DND-41 (cell line): ENCODE results near the gene EXOC6.

Source experiments
- ATAC-seq: fragments of 200-7000 bp; cut with Tn5 transposase; 3 replicates; pipeline ENCODE4 v1.9.1; 2021; ENCODE audit warnings: low read depth; ENCODE audit not compliant: insufficient read depth
- DNase-seq: peaks from one replicate; pipeline ENCODE4 v3.0.0-alpha.2; 2020
- H2AFZ ChIP-seq: 2 replicates; pipeline ENCODE4 v1.6.0; 2012; ENCODE audit warnings: low read depth, low read length
- H3K27ac ChIP-seq: 2 replicates; pipeline ENCODE4 v1.5.1; 2012; ENCODE audit warnings: low read length, inconsistent platforms
- H3K27me3 ChIP-seq: fragments of 200-600 bp; sonication (generic); 2 replicates; pipeline ENCODE4 v1.6.0; 2012; ENCODE audit warnings: low read length, mild to moderate bottlenecking, inconsistent platforms; ENCODE audit not compliant: insufficient read depth, poor library complexity
- H3K36me3 ChIP-seq: 2 replicates; pipeline ENCODE4 v1.5.1; 2012; ENCODE audit warnings: low read length, inconsistent platforms; ENCODE audit not compliant: insufficient read depth
- H3K4me1 ChIP-seq: 2 replicates; pipeline ENCODE4 v1.5.1; 2012; ENCODE audit warnings: mild to moderate bottlenecking, low read length; ENCODE audit not compliant: insufficient read depth
- H3K4me2 ChIP-seq: 2 replicates; pipeline ENCODE4 v1.6.0; 2012; ENCODE audit warnings: mild to moderate bottlenecking, moderate library complexity, low read length, inconsistent platforms; ENCODE audit not compliant: insufficient read depth
- H3K4me3 ChIP-seq, 2 experiments: fragments of 200-600 bp in 1 of 2; shearing (Covaris generic) in 1 of 2; 2 replicates each; pipeline ENCODE4 v1.5.1; 2012 to 2016; ENCODE audit warnings: inconsistent platforms in 2 of 2, low read length in 2 of 2, mild to moderate bottlenecking in 2 of 2, low read depth in 1 of 2, moderate library complexity in 1 of 2
- H3K79me2 ChIP-seq: 2 replicates; pipeline ENCODE4 v1.6.0; 2012; ENCODE audit warnings: low read length, inconsistent platforms; ENCODE audit not compliant: insufficient read depth
- H3K9ac ChIP-seq: 2 replicates; pipeline ENCODE4 v1.6.0; 2012; ENCODE audit warnings: low read depth, mild to moderate bottlenecking, inconsistent platforms, low read length, moderate library complexity
- H3K9me3 ChIP-seq: 2 replicates; pipeline ENCODE4 v1.5.1; 2012; ENCODE audit warnings: low read length, moderate library complexity, mild to moderate bottlenecking, inconsistent platforms; ENCODE audit not compliant: insufficient read depth, severe bottlenecking
- H4K20me1 ChIP-seq: 2 replicates; pipeline ENCODE4 v1.6.0; 2012; ENCODE audit warnings: low read length; ENCODE audit not compliant: insufficient read depth
- CTCF ChIP-seq: IDR thresholded peaks from 2 replicates; pipeline ENCODE4 v1.5.1; 2012; ENCODE audit warnings: borderline replicate concordance, low read length, moderate library complexity, mild to moderate bottlenecking; ENCODE audit not compliant: poor library complexity, severe bottlenecking; ENCODE audit errors: extremely low read depth
- EZH2 ChIP-seq: IDR thresholded peaks from 3 replicates; pipeline ENCODE4 v1.6.1; 2012; ENCODE audit warnings: borderline replicate concordance, low read depth, mild to moderate bottlenecking, moderate library complexity, low read length, inconsistent platforms; ENCODE audit not compliant: severe bottlenecking

Gene EXOC6

GRCh38 chr10:92990615-92991014 is 142.3 kb downstream of the EXOC6 start:
- H3K9ac ChIP-seq, result no peak overlapping the region
- H3K36me3 ChIP-seq, result no peaks in the 10 kb centered on the region
- no peaks in the 10 kb centered on the region for H4K20me1 ChIP-seq
- H2AFZ ChIP-seq, result no peak overlapping the region
- DNase-seq (no peak), ATAC-seq (no peak)
- H3K9me3 ChIP-seq, result no peaks in the 10 kb centered on the region
- no peak for TF ChIP-seq EZH2
- TF ChIP-seq CTCF, result no peak
- no peaks in the 10 kb centered on the region for H3K27me3 ChIP-seq
- no peaks in the 10 kb centered on the region for H3K79me2 ChIP-seq
- H3K4me3 ChIP-seq, result no peak overlapping the region
- H3K4me2 ChIP-seq, result no peak overlapping the region
- H3K27ac ChIP-seq, result no peak overlapping the region
- H3K4me1 ChIP-seq, result peaks cover 18% of the 10 kb centered on the region

- H3K4me2 ChIP-seq, result no peak overlapping the region
- no peak overlapping the region for H3K27ac ChIP-seq
- H2AFZ ChIP-seq, result no peak overlapping the region
- H3K27me3 ChIP-seq, result no peaks in the 10 kb centered on the region
- TF ChIP-seq EZH2 (no peak), CTCF (no peak)
- no peak overlapping the region for H3K4me3 ChIP-seq
- H3K9me3 ChIP-seq, result no peaks in the 10 kb centered on the region
- no peaks in the 10 kb centered on the region for H3K79me2 ChIP-seq
- H3K36me3 ChIP-seq, result no peaks in the 10 kb centered on the region
- peaks cover 18% of the 10 kb centered on the region for H3K4me1 ChIP-seq
- DNase-seq, result no peak
- H3K9ac ChIP-seq, result no peak overlapping the region
- no peak for ATAC-seq
- no peaks in the 10 kb centered on the region for H4K20me1 ChIP-seq
Measured at GRCh38 chr10:92991513-92991912, 143.2 kb downstream of the EXOC6 start.

GRCh38 chr10:92993699-92994272 is 145.5 kb downstream of the EXOC6 start:
- DNase-seq, result peak; percentile 24
- Histone ChIP-seq H3K9me3 (no peaks in the 10 kb centered on the region), H3K4me1 (peaks cover 18% of the 10 kb centered on the region), H3K9ac (no peak overlapping the region), H3K27ac (0 out of 2 replicates have a peak overlapping the region, but pooled peaks have one; percentile 7), H3K36me3 (no peaks in the 10 kb centered on the region; the same call in 1 of the 2 replicates), H3K27me3 (no peaks in the 10 kb centered on the region), H3K4me2 (no peak overlapping the region), H2AFZ (no peak overlapping the region), H4K20me1 (no peaks in the 10 kb centered on the region), H3K4me3 (no peak overlapping the region), H3K79me2 (no peaks in the 10 kb centered on the region)
- ATAC-seq, result peak; percentile 96
- TF ChIP-seq EZH2 (no peak), CTCF (no peak)
